HL-60 (cell line): ENCODE results near the gene PRKAG2.

Source experiments
- DNase-seq, 2 experiments: peaks; one replicate each; pipeline ENCODE4 v3.0.0-alpha.2; 2010 to 2020; ENCODE audit warnings: low read depth in 1 of 2, low spot score in 1 of 2
- H3K27ac ChIP-seq: fragments of 250-450 bp; sonication (Bioruptor Pico); replicated peaks from 2 replicates; pipeline ENCODE4 v1.5.1; 2020; ENCODE audit warnings: mild to moderate bottlenecking, moderate library complexity
- H3K27me3 ChIP-seq: fragments of 250-450 bp; sonication (Bioruptor Pico); 2 replicates; pipeline ENCODE4 v1.5.1; 2021; ENCODE audit warnings: mild to moderate bottlenecking, moderate library complexity; ENCODE audit not compliant: insufficient read depth, poor library complexity, severe bottlenecking
- H3K4me3 ChIP-seq: replicated peaks from 2 replicates; pipeline ENCODE4 v1.5.1; 2011; ENCODE audit warnings: mild to moderate bottlenecking, control low read depth, low read length; ENCODE audit not compliant: insufficient read depth
- CTCF ChIP-seq: IDR thresholded peaks from one replicate; pipeline ENCODE4 v1.5.1; 2011; ENCODE audit warnings: low read length, control low read depth, inconsistent platforms; ENCODE audit not compliant: insufficient read depth
- GABPA ChIP-seq: IDR thresholded peaks from 2 replicates; pipeline ENCODE4 v1.6.1; 2012; ENCODE audit warnings: low read depth
- POLR2AphosphoS5 ChIP-seq: IDR thresholded peaks from 2 replicates; pipeline ENCODE4 v1.6.1; 2012; ENCODE audit warnings: low read depth
- REST ChIP-seq: IDR thresholded peaks from 2 replicates; pipeline ENCODE4 v1.6.1; 2012; ENCODE audit warnings: low read depth; ENCODE audit not compliant: insufficient replicate concordance
- SPI1 ChIP-seq: IDR thresholded peaks from 2 replicates; pipeline ENCODE4 v1.6.1; 2012; ENCODE audit warnings: low read depth, mild to moderate bottlenecking, borderline replicate concordance

The PRKAG2 gene

GRCh38 chr7:151830121-151830830, 46.6 kb downstream of the PRKAG2 start:
- no peak overlapping the region for H3K27ac ChIP-seq
- H3K27me3 ChIP-seq, result no peaks in the 10 kb centered on the region

GRCh38 chr7:151829707-151830106, 47.2 kb downstream of the PRKAG2 start:
- Histone ChIP-seq H3K27me3 (no peaks in the 10 kb centered on the region), H3K4me3 (no peak overlapping the region), H3K27ac (no peak overlapping the region)
- DNase-seq, result no peak
- TF ChIP-seq POLR2AphosphoS5 (no peak), CTCF (no peak), GABPA (no peak), SPI1 (no peak), REST (no peak)

More at GRCh38 chr7:151830121-151830830, 46.6 kb downstream of the PRKAG2 start:
- DNase-seq, result no peak
- TF ChIP-seq SPI1 (no peak), CTCF (no peak), POLR2AphosphoS5 (no peak), REST (no peak), GABPA (no peak)
- H3K4me3 ChIP-seq, result no peak overlapping the region

GRCh38 chr7:151827620-151828019, 49.3 kb downstream of the PRKAG2 start:
- Histone ChIP-seq H3K4me3 (no peak overlapping the region), H3K27ac (no peak overlapping the region), H3K27me3 (no peaks in the 10 kb centered on the region)
- no peak for DNase-seq
- no peak for TF ChIP-seq SPI1
- TF ChIP-seq POLR2AphosphoS5, result no peak
- TF ChIP-seq REST, result no peak
- TF ChIP-seq GABPA, result no peak
- TF ChIP-seq CTCF, result no peak
